ENCODE measurements around the gene EFNA5.

Gene EFNA5

DNA sequence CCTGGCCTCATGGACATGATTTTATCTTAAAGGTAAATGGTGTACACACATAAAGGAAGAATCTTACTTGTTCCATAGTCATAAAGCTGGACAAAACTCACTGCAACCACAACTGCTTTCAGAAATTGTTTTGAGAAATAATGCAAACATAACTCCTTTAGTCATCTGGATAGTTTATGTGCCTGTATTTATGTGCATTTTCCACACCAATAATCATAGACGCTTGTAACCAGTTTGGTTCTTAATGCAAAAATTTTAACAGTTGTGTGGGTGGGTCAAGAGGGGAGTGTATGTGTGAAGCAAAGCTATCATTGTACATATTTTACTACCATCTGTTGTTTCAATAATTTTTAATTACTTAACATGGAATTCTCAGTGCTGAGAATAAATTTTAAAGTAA lies 80.1 kb downstream of the EFNA5 start:
- no peak overlapping the region for H2BK120ac ChIP-seq (ENCODE audit: low read depth, low read length)
- H3K18ac ChIP-seq (ENCODE audit: low read length): no peak overlapping the region
- H3K56ac ChIP-seq (ENCODE audit: low read length): no peak overlapping the region
- no CpG with 5 or more reads among the region's 1 CpG for WGBS (ENCODE audit: extremely low coverage, insufficient coverage, low lambda C conversion rate)
- no peak overlapping the region for H3K4me2 ChIP-seq (ENCODE audit: low read length)
- H3K4me3 ChIP-seq (ENCODE audit: low read length): no peak overlapping the region
- H3K79me2 ChIP-seq (ENCODE audit: control insufficient read depth, insufficient read depth, low read length): peaks cover 2% of the 10 kb centered on the region
- H3K9ac ChIP-seq (ENCODE audit: low read length): no peak overlapping the region
- H3K4me1 ChIP-seq (ENCODE audit: control insufficient read depth, low read depth, low read length): peaks cover 2% of the 10 kb centered on the region
- no peak overlapping the region for H2BK15ac ChIP-seq (replicated peaks; ENCODE audit: low read depth)
- H4K5ac ChIP-seq (ENCODE audit: low read length): no peak overlapping the region
- H4K8ac ChIP-seq (ENCODE audit: low read depth, low read length): no peak overlapping the region
- H3K36me3 ChIP-seq (ENCODE audit: control insufficient read depth, insufficient read depth, low read length): no peaks in the 10 kb centered on the region
- no peak for DNase-seq
- H3K27ac ChIP-seq (ENCODE audit: low read depth, low read length): no peak overlapping the region
- H3K4ac ChIP-seq (ENCODE audit: low read depth, low read length): no peak overlapping the region
- no peaks in the 10 kb centered on the region for H3K27me3 ChIP-seq (ENCODE audit: insufficient read depth, low read length, poor library complexity)
- H3K79me1 ChIP-seq (ENCODE audit: low read length): peaks cover 8% of the 10 kb centered on the region
- no peak overlapping the region for H3K23ac ChIP-seq (ENCODE audit: low read length)
- no peak overlapping the region for H2BK5ac ChIP-seq (ENCODE audit: low read length)
- no peak overlapping the region for H2AK5ac ChIP-seq (ENCODE audit: low read length)

GRCh38 chr5:107589520-107590193 lies 81.1 kb downstream of the EFNA5 start:
- Histone ChIP-seq H3K27me3 (ENCODE audit: insufficient read depth, low read length, poor library complexity) (no peaks in the 10 kb centered on the region), H3K79me2 (ENCODE audit: control insufficient read depth, insufficient read depth, low read length) (peaks cover 2% of the 10 kb centered on the region), H3K4ac (ENCODE audit: low read depth, low read length) (no peak overlapping the region), H3K4me1 (ENCODE audit: control insufficient read depth, low read depth, low read length) (peaks cover 2% of the 10 kb centered on the region), H3K27ac (ENCODE audit: low read depth, low read length) (no peak overlapping the region), H2BK5ac (ENCODE audit: low read length) (no peak overlapping the region), H3K9ac (ENCODE audit: low read length) (no peak overlapping the region), H2BK120ac (ENCODE audit: low read depth, low read length) (no peak overlapping the region), H4K8ac (ENCODE audit: low read depth, low read length) (no peak overlapping the region), H3K36me3 (ENCODE audit: control insufficient read depth, insufficient read depth, low read length) (no peaks in the 10 kb centered on the region), H3K23ac (ENCODE audit: low read length) (no peak overlapping the region), H3K4me2 (ENCODE audit: low read length) (no peak overlapping the region), H2AK5ac (ENCODE audit: low read length) (no peak overlapping the region), H3K18ac (ENCODE audit: low read length) (no peak overlapping the region), H3K56ac (ENCODE audit: low read length) (no peak overlapping the region), H3K79me1 (ENCODE audit: low read length) (peaks cover 8% of the 10 kb centered on the region), H3K4me3 (ENCODE audit: low read length) (no peak overlapping the region), H2BK15ac (replicated peaks; ENCODE audit: low read depth) (no peak overlapping the region), H4K5ac (ENCODE audit: low read length) (no peak overlapping the region)
- no peak for DNase-seq
- WGBS (ENCODE audit: extremely low coverage, insufficient coverage, low lambda C conversion rate): no CpG with 5 or more reads among the region's 7 CpGs

DNA sequence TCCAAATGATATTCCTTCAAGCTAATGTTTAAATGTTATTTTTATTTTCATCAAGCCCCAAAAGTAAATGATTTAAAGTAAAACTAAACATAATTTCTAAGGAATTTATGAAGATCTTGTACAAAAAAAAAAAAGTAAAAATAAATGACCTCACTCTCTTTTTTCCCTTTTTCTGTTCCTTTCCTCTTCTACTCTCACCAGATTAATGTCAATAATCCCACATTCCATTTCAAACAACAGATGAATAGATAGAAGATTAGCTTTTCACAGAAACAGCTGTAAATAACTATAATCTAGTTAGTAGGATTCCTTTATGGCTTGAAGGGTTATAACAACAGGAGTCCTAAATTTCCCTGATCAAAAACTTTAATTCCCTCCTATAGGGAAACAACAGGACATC lies 88.1 kb downstream of the EFNA5 start:
- Histone ChIP-seq H4K8ac (ENCODE audit: low read depth, low read length) (no peak overlapping the region), H3K56ac (ENCODE audit: low read length) (no peak overlapping the region), H3K23ac (ENCODE audit: low read length) (no peak overlapping the region), H3K27me3 (ENCODE audit: insufficient read depth, low read length, poor library complexity) (no peaks in the 10 kb centered on the region), H3K18ac (ENCODE audit: low read length) (no peak overlapping the region), H3K79me1 (ENCODE audit: low read length) (peaks cover 3% of the 10 kb centered on the region), H2BK5ac (ENCODE audit: low read length) (no peak overlapping the region), H3K4me1 (ENCODE audit: control insufficient read depth, low read depth, low read length) (peaks cover 4% of the 10 kb centered on the region), H4K5ac (ENCODE audit: low read length) (no peak overlapping the region), H3K4me2 (ENCODE audit: low read length) (no peak overlapping the region), H3K36me3 (ENCODE audit: control insufficient read depth, insufficient read depth, low read length) (no peaks in the 10 kb centered on the region), H3K4me3 (ENCODE audit: low read length) (no peak overlapping the region), H2BK15ac (replicated peaks; ENCODE audit: low read depth) (no peak overlapping the region), H3K9ac (ENCODE audit: low read length) (no peak overlapping the region), H3K27ac (ENCODE audit: low read depth, low read length) (no peak overlapping the region), H2AK5ac (ENCODE audit: low read length) (no peak overlapping the region), H3K79me2 (ENCODE audit: control insufficient read depth, insufficient read depth, low read length) (peaks cover 11% of the 10 kb centered on the region), H3K4ac (ENCODE audit: low read depth, low read length) (no peak overlapping the region), H2BK120ac (ENCODE audit: low read depth, low read length) (no peak overlapping the region)
- DNase-seq: no peak

- H3K27me3 ChIP-seq (ENCODE audit: insufficient read depth, low read length, poor library complexity): no peaks in the 10 kb centered on the region
- no CpG with 5 or more reads among the region's 8 CpGs for WGBS (ENCODE audit: extremely low coverage, insufficient coverage, low lambda C conversion rate)
- H3K9ac ChIP-seq (ENCODE audit: low read length): no peak overlapping the region
- no peak overlapping the region for H3K4me2 ChIP-seq (ENCODE audit: low read length)
- H2BK120ac ChIP-seq (ENCODE audit: low read depth, low read length): no peak overlapping the region
- no peak overlapping the region for H4K8ac ChIP-seq (ENCODE audit: low read depth, low read length)
- no peak overlapping the region for H4K5ac ChIP-seq (ENCODE audit: low read length)
- H3K36me3 ChIP-seq (ENCODE audit: control insufficient read depth, insufficient read depth, low read length): no peaks in the 10 kb centered on the region
- peak overlapping the region; percentile 17 for H3K56ac ChIP-seq (ENCODE audit: low read length)
- no peak overlapping the region for H3K4ac ChIP-seq (ENCODE audit: low read depth, low read length)
- no peak overlapping the region for H3K18ac ChIP-seq (ENCODE audit: low read length)
- no peak overlapping the region for H2BK5ac ChIP-seq (ENCODE audit: low read length)
- H2AK5ac ChIP-seq (ENCODE audit: low read length): no peak overlapping the region
- peaks cover 16% of the 10 kb centered on the region for H3K79me2 ChIP-seq (ENCODE audit: control insufficient read depth, insufficient read depth, low read length)
- no peak overlapping the region for H3K4me3 ChIP-seq (ENCODE audit: low read length)
- H3K79me1 ChIP-seq (ENCODE audit: low read length): peaks cover 6% of the 10 kb centered on the region
- peaks cover 13% of the 10 kb centered on the region for H3K4me1 ChIP-seq (ENCODE audit: control insufficient read depth, low read depth, low read length)
- no peak overlapping the region for H3K23ac ChIP-seq (ENCODE audit: low read length)
- no peak overlapping the region for H2BK15ac ChIP-seq (replicated peaks; ENCODE audit: low read depth)
- H3K27ac ChIP-seq (ENCODE audit: low read depth, low read length): no peak overlapping the region
- no peak for DNase-seq
These were observed 89.6 kb downstream of the EFNA5 start for GRCh38 chr5:107580889-107581820.

GRCh38 chr5:107578051-107578635 lies 92.6 kb downstream of the EFNA5 start:
- Histone ChIP-seq H3K79me1 (ENCODE audit: low read length) (peaks cover 4% of the 10 kb centered on the region), H4K8ac (ENCODE audit: low read depth, low read length) (no peak overlapping the region), H3K36me3 (ENCODE audit: control insufficient read depth, insufficient read depth, low read length) (no peaks in the 10 kb centered on the region), H3K56ac (ENCODE audit: low read length) (no peak overlapping the region), H3K27ac (ENCODE audit: low read depth, low read length) (no peak overlapping the region), H3K9ac (ENCODE audit: low read length) (no peak overlapping the region), H3K27me3 (ENCODE audit: insufficient read depth, low read length, poor library complexity) (no peaks in the 10 kb centered on the region), H3K23ac (ENCODE audit: low read length) (no peak overlapping the region), H3K18ac (ENCODE audit: low read length) (peak overlapping the region; percentile 84), H3K4ac (ENCODE audit: low read depth, low read length) (no peak overlapping the region), H2BK5ac (ENCODE audit: low read length) (no peak overlapping the region), H3K79me2 (ENCODE audit: control insufficient read depth, insufficient read depth, low read length) (peaks cover 16% of the 10 kb centered on the region), H4K5ac (ENCODE audit: low read length) (no peak overlapping the region), H3K4me3 (ENCODE audit: low read length) (no peak overlapping the region), H2BK120ac (ENCODE audit: low read depth, low read length) (no peak overlapping the region), H2BK15ac (replicated peaks; ENCODE audit: low read depth) (no peak overlapping the region), H2AK5ac (ENCODE audit: low read length) (no peak overlapping the region), H3K4me1 (ENCODE audit: control insufficient read depth, low read depth, low read length) (peaks cover 18% of the 10 kb centered on the region), H3K4me2 (ENCODE audit: low read length) (no peak overlapping the region)
- WGBS (ENCODE audit: extremely low coverage, insufficient coverage, low lambda C conversion rate): no CpG with 5 or more reads among the region's 4 CpGs
- no peak for DNase-seq

All from mesendoderm (in vitro differentiated cells).